ENCODE data around the gene HID1. TPM values are rescaled to one million over a fixed set of nuclear protein-coding genes. Genes with fewer than 3 reads are reported as not detected.
"Not testable (repeated sequence)": the region's sequence is repeated elsewhere in the genome, so short reads cannot be mapped to it uniquely, and the experiment has no call there.

HID1 gene
- total RNA-seq, 1 donor from 2014 or later: 11.8 TPM

- H3K27me3 Mint-ChIP-seq (ENCODE audit: low read depth): peaks cover 37% of the 10 kb centered on the region
- peak overlapping the region; percentile 9 for H3K27ac Mint-ChIP-seq (ENCODE audit: unreplicated experiment)
- H3K36me3 Mint-ChIP-seq (ENCODE audit: low read depth): no peaks in the 10 kb centered on the region
- DNase-seq (ENCODE audit: low read depth, low spot score): no peak
- no peaks in the 10 kb centered on the region for H3K4me1 Mint-ChIP-seq
- no peak overlapping the region for H3K4me3 Mint-ChIP-seq
- TF ChIP-seq, protein P1, sequence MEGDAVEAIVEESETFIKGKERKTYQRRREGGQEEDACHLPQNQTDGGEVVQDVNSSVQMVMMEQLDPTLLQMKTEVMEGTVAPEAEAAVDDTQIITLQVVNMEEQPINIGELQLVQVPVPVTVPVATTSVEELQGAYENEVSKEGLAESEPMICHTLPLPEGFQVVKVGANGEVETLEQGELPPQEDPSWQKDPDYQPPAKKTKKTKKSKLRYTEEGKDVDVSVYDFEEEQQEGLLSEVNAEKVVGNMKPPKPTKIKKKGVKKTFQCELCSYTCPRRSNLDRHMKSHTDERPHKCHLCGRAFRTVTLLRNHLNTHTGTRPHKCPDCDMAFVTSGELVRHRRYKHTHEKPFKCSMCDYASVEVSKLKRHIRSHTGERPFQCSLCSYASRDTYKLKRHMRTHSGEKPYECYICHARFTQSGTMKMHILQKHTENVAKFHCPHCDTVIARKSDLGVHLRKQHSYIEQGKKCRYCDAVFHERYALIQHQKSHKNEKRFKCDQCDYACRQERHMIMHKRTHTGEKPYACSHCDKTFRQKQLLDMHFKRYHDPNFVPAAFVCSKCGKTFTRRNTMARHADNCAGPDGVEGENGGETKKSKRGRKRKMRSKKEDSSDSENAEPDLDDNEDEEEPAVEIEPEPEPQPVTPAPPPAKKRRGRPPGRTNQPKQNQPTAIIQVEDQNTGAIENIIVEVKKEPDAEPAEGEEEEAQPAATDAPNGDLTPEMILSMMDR (conservative IDR thresholded peaks at IDR 0.05): no peak
- H3K9me3 Mint-ChIP-seq: no peaks in the 10 kb centered on the region
Observed at GRCh38 chr17:74918906-74919305, 53.7 kb downstream of the HID1 start.

- no peaks in the 10 kb centered on the region for H3K36me3 Mint-ChIP-seq (ENCODE audit: low read depth)
- no peak overlapping the region for H3K4me3 Mint-ChIP-seq
- H3K27ac Mint-ChIP-seq (ENCODE audit: unreplicated experiment): no peak overlapping the region
- H3K27me3 Mint-ChIP-seq (ENCODE audit: low read depth): peaks cover 24% of the 10 kb centered on the region
- no peak for DNase-seq (ENCODE audit: low read depth, low spot score)
- TF ChIP-seq, protein P1 (conservative IDR thresholded peaks at IDR 0.05): no peak
- H3K9me3 Mint-ChIP-seq: no peaks in the 10 kb centered on the region
- H3K4me1 Mint-ChIP-seq: no peaks in the 10 kb centered on the region
Observed at GRCh38 chr17:74917430-74917829, 55.1 kb downstream of the HID1 start.

DNA sequence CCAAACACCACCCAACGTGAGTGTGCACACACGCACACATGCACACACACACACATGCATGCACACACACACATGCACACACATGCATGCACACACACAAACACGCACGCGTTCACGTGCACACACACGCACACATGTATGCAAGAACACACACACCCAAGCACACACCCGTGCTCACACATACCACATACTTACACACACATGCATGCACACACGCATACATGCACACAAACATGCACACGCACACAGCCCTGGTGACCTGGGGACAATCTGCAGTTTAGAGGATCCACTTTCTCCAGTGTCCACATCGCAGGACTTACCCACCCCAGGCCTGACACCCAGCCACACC lies 55.7 kb downstream of the HID1 start:
- H3K27me3 Mint-ChIP-seq (ENCODE audit: low read depth): peaks cover 20% of the 10 kb centered on the region
- TF ChIP-seq, protein P1 (conservative IDR thresholded peaks at IDR 0.05): no peak
- H3K27ac Mint-ChIP-seq (ENCODE audit: unreplicated experiment): no peak overlapping the region
- no peaks in the 10 kb centered on the region for H3K9me3 Mint-ChIP-seq
- no peak for DNase-seq (ENCODE audit: low read depth, low spot score)
- no peak overlapping the region for H3K4me3 Mint-ChIP-seq
- H3K4me1 Mint-ChIP-seq: no peaks in the 10 kb centered on the region
- H3K36me3 Mint-ChIP-seq (ENCODE audit: low read depth): no peaks in the 10 kb centered on the region

GRCh38 chr17:74916136-74916850 lies 56.3 kb downstream of the HID1 start:
- no peaks in the 10 kb centered on the region for H3K36me3 Mint-ChIP-seq (ENCODE audit: low read depth)
- peaks cover 18% of the 10 kb centered on the region for H3K27me3 Mint-ChIP-seq (ENCODE audit: low read depth)
- no peaks in the 10 kb centered on the region for H3K4me1 Mint-ChIP-seq
- no peaks in the 10 kb centered on the region for H3K9me3 Mint-ChIP-seq
- no peak for DNase-seq (ENCODE audit: low read depth, low spot score)
- TF ChIP-seq, protein P1 (conservative IDR thresholded peaks at IDR 0.05): no peak
- H3K4me3 Mint-ChIP-seq: no peak overlapping the region
- no peak overlapping the region for H3K27ac Mint-ChIP-seq (ENCODE audit: unreplicated experiment)

GRCh38 chr17:74911423-74911822 lies 61.1 kb downstream of the HID1 start:
- not testable (repeated sequence) for H3K27ac Mint-ChIP-seq (ENCODE audit: unreplicated experiment); H3K9me3 Mint-ChIP-seq; DNase-seq (ENCODE audit: low read depth, low spot score); H3K4me1 Mint-ChIP-seq; H3K36me3 Mint-ChIP-seq (ENCODE audit: low read depth); H3K4me3 Mint-ChIP-seq
- peaks cover 30% of the 10 kb centered on the region for H3K27me3 Mint-ChIP-seq (ENCODE audit: low read depth)

- not testable (repeated sequence) for H3K9me3 Mint-ChIP-seq; H3K4me1 Mint-ChIP-seq; H3K27ac Mint-ChIP-seq (ENCODE audit: unreplicated experiment); DNase-seq (ENCODE audit: low read depth, low spot score); H3K36me3 Mint-ChIP-seq (ENCODE audit: low read depth); H3K4me3 Mint-ChIP-seq
- H3K27me3 Mint-ChIP-seq (ENCODE audit: low read depth): peaks cover 32% of the 10 kb centered on the region
Observed at GRCh38 chr17:74909097-74909496, 63.5 kb downstream of the HID1 start.
